ENCODE results near the gene ZNF275. TPM values are rescaled to one million over a fixed set of nuclear protein-coding genes. Genes with fewer than 3 reads are reported as not detected.

ZNF275 gene
- total RNA-seq, 2 experiments from 2014 or later: 10.5 to 11.3 TPM

DNA sequence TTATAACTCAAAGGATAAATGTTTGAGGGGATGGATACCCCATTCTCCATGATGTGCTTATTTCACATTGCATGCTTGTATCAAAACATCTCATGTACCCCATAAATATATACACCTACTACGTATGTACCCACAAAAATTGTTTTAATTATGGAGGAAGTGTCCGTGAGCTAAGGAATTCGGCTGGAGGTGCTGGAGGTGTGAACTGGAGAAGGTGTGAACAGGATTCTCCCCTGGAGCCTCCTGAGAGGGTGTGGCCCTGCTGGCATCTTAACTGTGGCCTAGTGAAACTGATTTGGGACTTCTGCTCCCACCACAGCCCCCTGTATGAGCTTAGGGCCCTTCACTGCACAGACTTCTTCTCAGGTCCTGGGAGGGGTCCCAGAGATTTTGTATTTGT, 43.8 kb downstream of the ZNF275 start:
- CTCF ChIA-PET: no interaction called here
- H3K27ac ChIP-seq (ENCODE audit: low read depth in 1 of 2, low read length in 2 of 2): no peak overlapping the region
- no peak for ATAC-seq (ENCODE audit: poor library complexity)

DNA sequence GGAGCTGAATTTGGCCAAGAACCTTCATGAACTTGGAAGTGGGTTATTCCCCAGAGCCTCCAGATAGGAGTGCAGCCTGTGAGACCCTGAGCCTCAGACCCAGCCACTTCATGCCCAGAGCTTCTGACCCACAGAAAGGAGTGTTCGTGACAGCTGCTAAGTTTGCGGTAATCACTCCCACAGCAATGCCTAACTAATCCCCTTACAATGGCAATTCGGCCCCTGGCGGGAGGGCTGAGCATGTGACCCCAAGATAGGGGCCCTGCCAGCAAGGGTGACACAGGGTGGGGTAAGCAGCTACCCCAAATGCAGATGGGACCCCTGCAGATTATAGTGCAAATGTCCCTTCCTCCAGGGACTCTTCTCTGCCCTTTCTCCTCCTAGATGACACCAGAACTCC, 44.7 kb downstream of the ZNF275 start:
- Histone ChIP-seq H3K36me3 (ENCODE audit: insufficient read depth, low read length) (no peaks in the 10 kb centered on the region), H3K4me1 (ENCODE audit: insufficient read depth, low read length) (no peaks in the 10 kb centered on the region), H3K27me3 (ENCODE audit: control insufficient read depth in 1 of 2, insufficient read depth in 2 of 2, low read length in 2 of 2) (no peaks in the 10 kb centered on the region), H3K27ac (ENCODE audit: low read depth in 1 of 2, low read length in 2 of 2) (no peak overlapping the region), H3K4me3 (ENCODE audit: low read length) (no peak overlapping the region), H3K9me3 (ENCODE audit: control insufficient read depth in 1 of 2, insufficient read depth in 1 of 2, low read length in 2 of 2) (no peaks in the 10 kb centered on the region)
- H3K36me3 Mint-ChIP-seq (ENCODE audit: low read depth): no peaks in the 10 kb centered on the region
- ATAC-seq (ENCODE audit: poor library complexity): no peak
- H3K9me3 Mint-ChIP-seq: no peaks in the 10 kb centered on the region
- no peak overlapping the region for H3K4me3 Mint-ChIP-seq
- TF ChIP-seq, protein P1, sequence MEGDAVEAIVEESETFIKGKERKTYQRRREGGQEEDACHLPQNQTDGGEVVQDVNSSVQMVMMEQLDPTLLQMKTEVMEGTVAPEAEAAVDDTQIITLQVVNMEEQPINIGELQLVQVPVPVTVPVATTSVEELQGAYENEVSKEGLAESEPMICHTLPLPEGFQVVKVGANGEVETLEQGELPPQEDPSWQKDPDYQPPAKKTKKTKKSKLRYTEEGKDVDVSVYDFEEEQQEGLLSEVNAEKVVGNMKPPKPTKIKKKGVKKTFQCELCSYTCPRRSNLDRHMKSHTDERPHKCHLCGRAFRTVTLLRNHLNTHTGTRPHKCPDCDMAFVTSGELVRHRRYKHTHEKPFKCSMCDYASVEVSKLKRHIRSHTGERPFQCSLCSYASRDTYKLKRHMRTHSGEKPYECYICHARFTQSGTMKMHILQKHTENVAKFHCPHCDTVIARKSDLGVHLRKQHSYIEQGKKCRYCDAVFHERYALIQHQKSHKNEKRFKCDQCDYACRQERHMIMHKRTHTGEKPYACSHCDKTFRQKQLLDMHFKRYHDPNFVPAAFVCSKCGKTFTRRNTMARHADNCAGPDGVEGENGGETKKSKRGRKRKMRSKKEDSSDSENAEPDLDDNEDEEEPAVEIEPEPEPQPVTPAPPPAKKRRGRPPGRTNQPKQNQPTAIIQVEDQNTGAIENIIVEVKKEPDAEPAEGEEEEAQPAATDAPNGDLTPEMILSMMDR (IDR thresholded peaks at IDR 0.05): no peak
- ChIA-PET CTCF (no interaction called here), POLR2A (no interaction called here)
- no peaks in the 10 kb centered on the region for H3K27me3 Mint-ChIP-seq
- intact Hi-C loops (cut with DNase I, micrococcal nuclease): no loop called here
- DNase-seq: no peak
- H3K27ac Mint-ChIP-seq: no peak overlapping the region
- H3K4me1 Mint-ChIP-seq (ENCODE audit: low read depth): no peaks in the 10 kb centered on the region

More for the DNA sequence above, 43.8 kb downstream of the ZNF275 start:
- no peak for DNase-seq
- intact Hi-C loops (cut with DNase I, micrococcal nuclease): no loop called here
- no peaks in the 10 kb centered on the region for H3K4me1 Mint-ChIP-seq (ENCODE audit: low read depth)
- no peaks in the 10 kb centered on the region for H3K27me3 Mint-ChIP-seq
- Histone ChIP-seq H3K4me1 (ENCODE audit: insufficient read depth, low read length) (no peaks in the 10 kb centered on the region), H3K36me3 (ENCODE audit: insufficient read depth, low read length) (no peaks in the 10 kb centered on the region), H3K4me3 (ENCODE audit: low read length) (no peak overlapping the region), H3K9me3 (ENCODE audit: control insufficient read depth in 1 of 2, insufficient read depth in 1 of 2, low read length in 2 of 2) (no peaks in the 10 kb centered on the region), H3K27me3 (ENCODE audit: control insufficient read depth in 1 of 2, insufficient read depth in 2 of 2, low read length in 2 of 2) (no peaks in the 10 kb centered on the region)
- POLR2A ChIA-PET: no interaction called here
- H3K9me3 Mint-ChIP-seq: no peaks in the 10 kb centered on the region
- no peak overlapping the region for H3K27ac Mint-ChIP-seq
- H3K36me3 Mint-ChIP-seq (ENCODE audit: low read depth): no peaks in the 10 kb centered on the region
- no peak overlapping the region for H3K4me3 Mint-ChIP-seq
- TF ChIP-seq, protein P1 (IDR thresholded peaks at IDR 0.05): no peak

DNA sequence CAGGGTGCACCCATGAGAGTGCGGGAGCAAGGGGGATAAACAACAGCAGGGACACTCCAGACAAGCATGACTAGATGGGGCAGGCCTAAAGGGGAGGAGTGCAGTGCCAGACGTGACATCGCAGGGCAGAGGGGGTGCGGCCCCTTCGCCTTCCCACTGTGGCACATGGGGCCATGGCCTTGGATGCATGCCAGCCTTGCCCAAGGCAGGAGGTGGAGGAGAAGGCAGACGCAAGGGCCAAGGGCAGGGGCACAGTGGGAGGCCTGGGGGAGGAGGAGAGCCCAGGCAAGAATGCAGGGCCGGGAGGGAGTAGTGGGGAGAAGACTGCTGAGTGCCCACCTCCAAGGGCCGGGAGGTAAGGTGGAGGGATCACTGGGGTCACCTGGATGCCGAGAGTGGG, 45.6 kb downstream of the ZNF275 start:
- ATAC-seq (ENCODE audit: poor library complexity) (no peak), DNase-seq (no peak)
- Histone ChIP-seq H3K27ac (ENCODE audit: low read depth in 1 of 2, low read length in 2 of 2) (no peak overlapping the region), H3K27me3 (ENCODE audit: control insufficient read depth in 1 of 2, insufficient read depth in 2 of 2, low read length in 2 of 2) (no peaks in the 10 kb centered on the region), H3K4me3 (ENCODE audit: low read length) (no peak overlapping the region), H3K36me3 (ENCODE audit: insufficient read depth, low read length) (no peaks in the 10 kb centered on the region), H3K4me1 (ENCODE audit: insufficient read depth, low read length) (no peaks in the 10 kb centered on the region), H3K9me3 (ENCODE audit: control insufficient read depth in 1 of 2, insufficient read depth in 1 of 2, low read length in 2 of 2) (no peaks in the 10 kb centered on the region)
- CTCF ChIA-PET: no interaction called here
- intact Hi-C loops (cut with DNase I, micrococcal nuclease): no loop called here
- Mint-ChIP-seq H3K9me3 (no peaks in the 10 kb centered on the region), H3K4me1 (ENCODE audit: low read depth) (no peaks in the 10 kb centered on the region), H3K36me3 (ENCODE audit: low read depth) (no peaks in the 10 kb centered on the region), H3K27me3 (no peaks in the 10 kb centered on the region), H3K4me3 (no peak overlapping the region), H3K27ac (no peak overlapping the region)
- POLR2A ChIA-PET: no interaction called here
- TF ChIP-seq, protein P1 (IDR thresholded peaks at IDR 0.05): no peak
